MM.1S (cell line): Measurements from ENCODE around the gene ABHD16B.

ENCODE experiments used
- DNase-seq: peaks from one replicate; pipeline ENCODE4 v3.0.0-alpha.2; 2015
- H2AFZ ChIP-seq: fragments of 300-600 bp; sonication (generic); 2 replicates; pipeline ENCODE4 v1.6.0; 2016; ENCODE audit warnings: antibody characterized with exemption, low read length
- H3F3A ChIP-seq: fragments of 300-600 bp; sonication (generic); 2 replicates; pipeline ENCODE4 v1.6.1; 2016; ENCODE audit warnings: mild to moderate bottlenecking, antibody characterized with exemption, low read length, moderate library complexity, mixed read lengths; ENCODE audit not compliant: insufficient read depth
- H3K27ac ChIP-seq: fragments of 300-600 bp; sonication (generic); 2 replicates; pipeline ENCODE4 v1.5.1; 2016; ENCODE audit warnings: mild to moderate bottlenecking, low read length
- H3K27me3 ChIP-seq: fragments of 300-600 bp; sonication (generic); replicated peaks from 2 replicates; pipeline ENCODE4 v1.6.0; 2016; ENCODE audit warnings: low read length; ENCODE audit not compliant: insufficient read depth
- H3K36me3 ChIP-seq: fragments of 300-600 bp; sonication (generic); replicated peaks from 2 replicates; pipeline ENCODE4 v1.6.1; 2016; ENCODE audit warnings: mild to moderate bottlenecking, low read length, mixed read lengths; ENCODE audit not compliant: insufficient read depth
- H3K4me1 ChIP-seq: fragments of 300-600 bp; sonication (generic); 2 replicates; pipeline ENCODE4 v1.6.1; 2016; ENCODE audit warnings: low read length, mixed read lengths
- H3K4me2 ChIP-seq: fragments of 300-600 bp; sonication (generic); 2 replicates; pipeline ENCODE4 v1.6.0; 2016; ENCODE audit warnings: low read depth, low read length
- H3K4me3 ChIP-seq: fragments of 300-600 bp; sonication (generic); 2 replicates; pipeline ENCODE4 v1.5.1; 2016; ENCODE audit warnings: low read length, mixed read lengths
- H3K79me2 ChIP-seq: fragments of 300-600 bp; sonication (generic); 2 replicates; pipeline ENCODE4 v1.6.1; 2016; ENCODE audit warnings: mixed run types, low read length, mixed read lengths
- H3K9ac ChIP-seq: fragments of 300-600 bp; sonication (generic); 2 replicates; pipeline ENCODE4 v1.6.1; 2016; ENCODE audit warnings: low read length, mixed read lengths
- H3K9me2 ChIP-seq: fragments of 300-600 bp; sonication (generic); replicated peaks from 2 replicates; pipeline ENCODE4 v1.6.1; 2016; ENCODE audit warnings: mild to moderate bottlenecking, low read length, mixed read lengths; ENCODE audit not compliant: insufficient read depth
- H3K9me3 ChIP-seq: fragments of 300-600 bp; sonication (generic); replicated peaks from 2 replicates; pipeline ENCODE4 v1.6.1; 2016; ENCODE audit warnings: mild to moderate bottlenecking, low read length, mixed read lengths; ENCODE audit not compliant: insufficient read depth
- H4K20me1 ChIP-seq: fragments of 300-600 bp; sonication (generic); 2 replicates; pipeline ENCODE4 v1.6.1; 2016; ENCODE audit warnings: mild to moderate bottlenecking, low read length, moderate library complexity, mixed read lengths; ENCODE audit not compliant: insufficient read depth
- CTCF ChIP-seq: fragments of 300-600 bp; sonication (generic); IDR thresholded peaks from 2 replicates; pipeline ENCODE4 v1.5.1; 2016; ENCODE audit warnings: antibody characterized with exemption, low read length, mixed read lengths
- EZH2 ChIP-seq: fragments of 300-600 bp; sonication (generic); optimal IDR thresholded peaks from 2 replicates; pipeline ENCODE3; 2017; ENCODE audit warnings: low read depth, mild to moderate bottlenecking, antibody characterized with exemption, low read length, mixed read lengths
- EZH2phosphoT487 ChIP-seq: fragments of 300-600 bp; sonication (generic); IDR thresholded peaks from 2 replicates; pipeline ENCODE4 v1.6.1; 2018; ENCODE audit warnings: antibody characterized with exemption, low read length

Gene ABHD16B

DNA sequence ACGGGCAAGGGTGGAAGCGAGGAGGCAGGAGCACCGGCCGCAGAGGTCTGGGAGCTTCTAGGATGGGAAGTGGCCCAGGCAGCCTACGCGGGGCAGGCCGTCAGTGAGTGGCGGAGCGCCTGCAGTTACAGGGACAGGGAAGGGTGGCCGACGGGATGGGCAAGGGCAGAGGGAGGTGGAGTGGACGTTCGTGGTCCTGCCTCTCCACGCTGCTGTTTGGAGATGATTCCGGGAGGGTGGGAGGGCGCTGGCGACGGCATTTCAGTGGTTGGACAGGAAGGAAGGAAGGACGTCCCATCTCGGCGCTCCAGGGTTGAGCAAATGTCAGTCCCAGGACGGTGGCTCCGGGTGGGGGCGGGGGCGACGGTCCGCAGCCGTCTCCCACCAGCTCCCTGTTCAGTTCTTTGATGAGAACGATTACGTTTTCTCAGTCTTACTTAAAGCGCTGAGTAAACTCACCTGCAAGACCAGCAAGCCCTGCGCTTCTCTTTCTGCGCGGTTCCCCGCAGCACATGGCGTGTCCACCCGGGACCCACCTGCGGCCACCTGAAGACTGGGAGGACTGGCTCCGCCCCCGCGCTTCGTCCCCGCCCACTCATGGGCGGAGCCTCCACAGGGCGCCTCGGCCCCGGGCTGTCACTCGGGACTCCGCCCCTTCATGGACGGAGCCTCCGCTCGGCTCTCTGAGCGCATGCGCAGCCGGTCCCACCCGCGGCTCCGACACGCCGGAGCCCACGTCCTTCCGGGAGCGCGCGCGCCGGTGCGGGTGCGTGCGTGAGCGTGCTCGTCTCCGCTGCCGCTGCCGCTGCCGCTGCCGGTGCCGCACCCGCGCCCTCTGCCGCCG, 33.3 kb downstream of the ABHD16B start, which contains the start of gene DNAJC5:
Gene DNAJC5 (plus strand): TSS at position 769 of the 844 bp plus-strand sequence. CDS start 33,220 bp downstream, outside the sequence.
- DNase-seq, result peak; percentile 96
- Histone ChIP-seq H4K20me1 (peaks cover 11% of the 10 kb centered on the region), H3K9ac (peak within 1 kb of the TSS; percentile 70), H2AFZ (peak within 1 kb of the TSS; percentile 71; the same call in 1 of the 2 replicates), H3K4me2 (peak within 1 kb of the TSS; percentile 99), H3K79me2 (peaks cover 39% of the 10 kb centered on the region), H3K9me3 (no peaks in the 10 kb centered on the region), H3K27ac (peak within 1 kb of the TSS; percentile 73; the same call in 1 of the 2 replicates), H3K4me1 (peaks cover 7% of the 10 kb centered on the region), H3K9me2 (no peaks in the 10 kb centered on the region), H3K27me3 (no peaks in the 10 kb centered on the region), H3K4me3 (peak within 1 kb of the TSS; percentile 76), H3F3A (peaks cover 18% of the 10 kb centered on the region), H3K36me3 (no peaks in the 10 kb centered on the region)
- TF ChIP-seq EZH2phosphoT487 (no peak), EZH2 (no peak), CTCF (no peak)

GRCh38 chr20:63895202-63895951, 34.1 kb downstream of the ABHD16B start:
- peaks cover 7% of the 10 kb centered on the region for H3K4me1 ChIP-seq
- H3K9me2 ChIP-seq, result no peaks in the 10 kb centered on the region
- H3K9me3 ChIP-seq, result no peaks in the 10 kb centered on the region
- peaks cover 18% of the 10 kb centered on the region for H3F3A ChIP-seq
- H3K4me3 ChIP-seq, result peak overlapping the region; percentile 76
- H2AFZ ChIP-seq, result no peak overlapping the region
- no peaks in the 10 kb centered on the region for H3K36me3 ChIP-seq
- H3K27me3 ChIP-seq, result no peaks in the 10 kb centered on the region
- peak overlapping the region; percentile 73; the same call in 1 of the 2 replicates for H3K27ac ChIP-seq
- no peak for DNase-seq
- peaks cover 44% of the 10 kb centered on the region for H3K79me2 ChIP-seq
- peak overlapping the region; percentile 70 for H3K9ac ChIP-seq
- H3K4me2 ChIP-seq, result peak overlapping the region; percentile 99
- TF ChIP-seq EZH2 (no peak), CTCF (no peak), EZH2phosphoT487 (no peak)
- peaks cover 11% of the 10 kb centered on the region for H4K20me1 ChIP-seq

DNA sequence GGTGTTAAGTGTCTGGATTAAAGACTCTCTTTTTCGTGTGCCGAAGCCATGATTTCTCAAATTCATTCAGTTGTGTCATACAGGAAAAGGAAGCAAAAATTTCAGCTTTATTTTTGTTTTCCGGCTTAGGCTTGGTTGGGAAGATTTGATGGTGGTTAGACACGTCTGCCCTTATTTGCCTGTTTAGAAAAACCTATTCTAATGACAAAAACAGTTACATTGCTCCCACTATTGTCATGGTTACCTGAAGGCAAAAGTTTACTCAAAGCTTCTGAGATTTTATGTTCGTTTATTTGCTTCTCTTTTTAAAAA, 34.6 kb downstream of the ABHD16B start:
- Histone ChIP-seq H3K36me3 (no peaks in the 10 kb centered on the region), H3K4me1 (peaks cover 7% of the 10 kb centered on the region), H3K79me2 (peaks cover 49% of the 10 kb centered on the region), H3K4me2 (peak overlapping the region; percentile 99), H3K9me2 (no peaks in the 10 kb centered on the region), H3F3A (peaks cover 18% of the 10 kb centered on the region), H3K9me3 (no peaks in the 10 kb centered on the region), H3K9ac (peak overlapping the region; percentile 70), H3K4me3 (peak overlapping the region; percentile 76), H4K20me1 (peaks cover 11% of the 10 kb centered on the region), H3K27ac (peak overlapping the region; percentile 73; the same call in 1 of the 2 replicates), H3K27me3 (no peaks in the 10 kb centered on the region), H2AFZ (no peak overlapping the region)
- no peak for DNase-seq
- TF ChIP-seq CTCF (no peak), EZH2 (no peak), EZH2phosphoT487 (no peak)
